ENCODE data around the gene ADORA2A.
"Not testable (repeated sequence)": the region's sequence is repeated elsewhere in the genome, so short reads cannot be mapped to it uniquely, and the experiment has no call there.

ADORA2A gene

DNA sequence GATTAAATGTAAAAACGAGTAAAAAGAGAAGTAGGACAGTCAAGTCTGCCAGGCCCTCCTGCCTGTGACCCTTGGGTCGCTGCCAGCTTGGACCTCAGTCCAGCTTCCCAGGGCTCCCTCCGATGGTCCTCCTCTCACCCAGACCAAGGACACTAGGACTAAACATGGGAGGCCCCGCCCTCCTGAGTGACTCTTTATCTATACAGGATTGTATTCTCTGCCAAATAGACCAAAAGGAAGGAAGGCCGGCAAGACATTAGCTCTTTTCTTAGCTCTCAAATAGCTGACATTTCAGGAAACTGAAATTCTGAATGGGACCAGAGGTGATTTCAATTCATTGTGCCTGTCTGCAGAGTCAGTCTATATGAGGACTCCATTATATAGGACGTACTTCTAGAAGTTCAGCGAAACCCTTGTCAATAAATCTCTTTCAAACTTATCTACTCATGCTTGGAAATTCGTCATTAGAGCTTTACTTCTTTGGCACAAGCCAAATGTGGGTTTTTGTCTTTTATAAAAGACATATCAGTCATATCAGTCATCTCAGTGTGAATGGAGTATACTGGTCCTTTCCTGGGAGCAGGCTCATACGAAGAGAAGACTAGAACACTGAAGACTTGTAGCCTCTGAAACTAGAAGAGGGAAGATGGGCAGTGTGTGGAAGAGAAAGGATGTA, 28.5 kb downstream of the ADORA2A start:
- DNase-seq: no peak

DNA sequence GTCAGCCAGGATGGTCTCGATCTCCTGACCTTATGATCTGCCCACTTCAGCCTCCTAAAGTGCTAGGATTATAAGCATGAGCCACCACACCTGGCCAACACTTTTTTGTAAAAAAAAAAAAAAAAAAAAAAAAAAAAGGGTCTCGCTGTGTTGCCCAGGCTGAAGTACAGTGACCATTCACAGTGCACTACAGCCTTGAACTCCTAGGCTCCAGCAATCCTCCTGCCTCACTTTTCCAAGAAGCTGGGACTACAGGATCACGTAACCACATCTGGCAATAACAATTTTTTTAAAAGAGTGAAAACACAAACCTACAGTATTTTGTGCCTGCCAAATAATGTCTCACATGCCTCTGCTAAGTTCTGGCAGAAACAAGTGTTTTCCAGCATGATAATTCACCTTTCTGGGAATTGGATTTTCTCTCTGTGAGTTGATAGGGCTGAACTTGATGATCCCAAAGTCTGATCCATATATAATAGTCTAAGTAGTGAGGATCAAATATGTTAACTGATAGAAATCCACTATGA, 30.6 kb downstream of the ADORA2A start:
- no peak for DNase-seq

- no peak for DNase-seq
Observed at GRCh38 chr22:24459911-24460310, 32.5 kb downstream of the ADORA2A start.

DNA sequence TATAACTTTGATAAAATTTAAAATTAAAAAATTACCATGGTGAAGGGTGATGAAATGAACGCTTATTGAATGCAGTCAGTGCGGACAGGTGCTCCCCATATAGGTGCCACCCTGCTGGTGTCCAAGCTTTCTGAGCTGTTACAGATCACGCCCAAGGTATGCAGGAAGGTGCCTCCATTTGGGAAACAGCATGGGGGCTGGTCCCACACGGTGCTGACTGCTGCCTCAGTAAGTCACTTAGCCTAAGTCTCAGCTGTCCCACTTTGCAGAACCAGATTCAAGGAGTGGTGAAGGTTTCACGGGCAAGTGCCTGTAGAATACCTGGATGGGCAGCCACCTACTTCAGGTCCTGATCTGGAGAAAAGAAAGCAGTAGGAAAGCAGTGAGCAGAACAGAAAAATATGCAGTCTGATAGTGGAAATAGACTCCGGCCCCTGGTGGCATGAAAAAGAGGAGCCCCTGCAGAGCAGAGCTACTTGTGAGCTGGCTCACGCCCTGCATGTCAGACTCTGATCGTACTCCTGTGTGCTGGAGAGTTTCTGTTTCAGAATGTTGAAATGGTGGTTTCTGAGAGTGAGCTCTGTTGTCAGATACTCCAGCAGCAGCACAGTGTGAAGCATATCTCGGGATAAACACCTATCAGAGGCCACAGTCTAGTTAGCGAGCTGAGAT, 33.2 kb downstream of the ADORA2A start:
- DNase-seq: no peak

GRCh38 chr22:24463071-24463760, 35.8 kb downstream of the ADORA2A start:
- no peak for DNase-seq

DNA sequence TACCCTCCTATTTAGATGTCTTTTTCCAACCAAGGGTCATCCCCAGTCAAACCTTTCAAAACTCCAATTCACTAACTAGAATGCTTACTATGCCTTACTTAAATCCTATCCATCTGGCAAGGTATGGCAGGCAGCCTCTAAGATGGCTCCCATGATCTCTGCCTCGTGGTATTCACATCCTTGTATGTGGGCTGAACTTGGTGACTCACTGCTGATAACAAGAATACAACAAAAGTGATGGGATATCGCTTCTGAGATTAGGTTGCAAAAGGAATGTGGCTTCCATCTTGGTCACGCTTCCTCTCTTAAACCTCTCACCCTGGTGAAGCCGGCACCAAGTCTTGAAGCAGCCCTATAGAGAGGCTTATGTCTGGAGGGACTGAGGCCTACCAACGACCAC, 38.2 kb downstream of the ADORA2A start:
- no peak for DNase-seq

- DNase-seq: no peak
Observed at GRCh38 chr22:24465975-24466374, 38.6 kb downstream of the ADORA2A start.

GRCh38 chr22:24466716-24467328, 39.4 kb downstream of the ADORA2A start:
- DNase-seq: no peak

DNA sequence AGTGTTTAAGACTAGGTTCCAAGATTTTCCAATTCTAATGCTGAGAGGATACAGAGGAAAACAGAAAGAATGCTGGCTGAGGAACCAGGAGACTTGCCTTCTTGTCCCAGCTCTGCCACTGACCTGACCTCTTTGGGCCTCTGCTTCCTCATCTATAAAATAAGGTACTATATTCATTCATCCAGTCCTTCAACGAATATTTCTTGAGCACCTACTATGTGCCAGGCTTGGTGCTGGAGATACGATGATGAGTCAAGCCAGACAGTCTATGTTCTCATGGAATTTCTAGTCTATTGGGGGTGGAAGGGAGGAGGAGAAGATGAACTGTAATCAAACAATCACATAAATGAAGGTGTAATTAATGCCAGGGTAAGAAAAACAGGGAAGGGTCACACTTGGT, 39.9 kb downstream of the ADORA2A start:
- DNase-seq: no peak

- no peak for DNase-seq
Observed at GRCh38 chr22:24471570-24471969, 44.2 kb downstream of the ADORA2A start.

DNA sequence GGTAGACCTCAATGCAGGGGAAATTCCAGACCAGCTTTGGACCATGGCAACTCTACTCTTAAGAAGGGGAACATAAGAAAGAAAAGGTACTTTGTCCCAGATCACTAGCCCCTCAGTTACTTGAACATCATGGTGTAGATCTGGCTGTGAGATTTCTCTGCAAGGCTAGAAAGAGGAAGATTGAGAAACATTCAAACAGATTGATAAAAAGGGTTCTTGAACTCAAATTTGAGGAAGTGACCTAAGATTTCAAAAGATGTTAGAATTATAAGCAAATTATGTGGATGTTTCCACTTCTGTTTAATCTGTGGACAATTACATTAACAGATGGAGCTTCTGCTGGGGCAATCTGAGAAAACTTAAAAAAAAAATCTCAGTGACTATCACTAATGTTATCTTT, 45.9 kb downstream of the ADORA2A start:
- no peak for DNase-seq

DNA sequence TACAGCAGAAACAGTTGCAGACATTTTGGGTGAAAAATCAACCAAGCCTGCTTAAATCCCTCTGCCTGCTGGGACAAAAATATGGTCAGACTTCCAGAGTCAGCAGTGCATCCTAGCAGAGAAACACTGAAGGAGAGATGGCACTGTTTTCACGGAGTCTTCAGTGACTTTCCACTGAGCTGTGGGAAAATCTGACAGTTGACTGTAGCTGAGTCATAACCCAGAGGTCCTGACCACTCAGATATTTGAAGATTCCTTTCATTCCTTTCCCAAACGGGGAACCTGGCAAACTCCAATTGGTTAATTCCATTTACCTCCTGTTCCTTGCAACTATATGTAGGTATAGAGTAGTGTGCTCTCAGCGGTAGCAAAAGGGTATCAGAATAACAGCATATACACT, 46.8 kb downstream of the ADORA2A start:
- DNase-seq: no peak

DNA sequence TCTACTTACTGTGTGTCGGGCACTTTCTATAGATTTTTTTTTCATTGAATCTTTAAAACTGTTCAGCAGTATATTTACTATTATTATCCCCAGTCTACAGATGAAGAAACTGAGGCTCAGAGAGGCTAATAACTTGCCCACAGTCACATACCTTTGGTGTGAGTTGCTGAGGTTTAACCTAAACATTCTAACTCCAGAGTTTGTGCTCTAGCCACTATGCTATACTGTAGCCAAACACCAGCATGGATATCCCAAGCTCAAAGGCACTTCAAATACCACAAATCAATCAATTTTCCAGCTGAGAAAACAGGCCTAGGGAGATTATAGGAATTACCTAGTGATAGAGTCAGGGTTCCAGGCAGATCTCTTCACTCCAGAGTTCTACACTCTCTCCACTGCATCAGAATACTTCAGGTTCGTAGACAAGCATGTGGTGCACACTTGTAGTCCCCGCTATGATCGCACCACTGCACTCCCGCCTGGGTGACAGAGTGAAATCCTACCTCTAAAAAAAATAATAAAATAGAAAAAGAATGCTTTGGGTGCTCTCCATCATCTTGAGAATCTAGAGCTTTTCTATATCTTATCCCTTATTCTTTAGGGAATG, 47.4 kb downstream of the ADORA2A start:
- DNase-seq: no peak

- no peak for DNase-seq
Observed at GRCh38 chr22:24481641-24482040, 54.2 kb downstream of the ADORA2A start.

DNA sequence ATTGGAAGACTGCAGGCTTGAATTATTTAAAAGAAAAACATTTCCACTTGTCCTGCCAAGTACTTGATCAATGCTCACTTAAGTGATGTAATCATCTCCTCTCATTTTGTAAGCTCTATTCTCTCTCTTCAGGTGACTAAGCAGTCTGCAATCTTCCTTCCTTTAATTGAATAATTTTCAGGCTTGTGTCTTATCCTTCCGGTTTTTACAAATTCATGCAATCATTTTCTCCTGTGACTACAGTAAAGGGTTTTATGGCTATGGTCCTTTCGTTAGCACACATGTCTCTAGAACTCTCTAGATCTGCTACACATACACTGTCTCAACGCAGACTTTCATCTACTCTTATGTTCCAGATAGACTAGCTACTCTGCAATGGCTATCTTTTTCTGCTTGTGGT, 55.2 kb downstream of the ADORA2A start:
- DNase-seq: no peak

- no peak for DNase-seq
Observed at GRCh38 chr22:24482998-24483397, 55.6 kb downstream of the ADORA2A start.

- DNase-seq: no peak
Observed at GRCh38 chr22:24483976-24484545, 56.7 kb downstream of the ADORA2A start.

- no peak for DNase-seq
Observed at GRCh38 chr22:24485170-24485569, 57.8 kb downstream of the ADORA2A start.

DNA sequence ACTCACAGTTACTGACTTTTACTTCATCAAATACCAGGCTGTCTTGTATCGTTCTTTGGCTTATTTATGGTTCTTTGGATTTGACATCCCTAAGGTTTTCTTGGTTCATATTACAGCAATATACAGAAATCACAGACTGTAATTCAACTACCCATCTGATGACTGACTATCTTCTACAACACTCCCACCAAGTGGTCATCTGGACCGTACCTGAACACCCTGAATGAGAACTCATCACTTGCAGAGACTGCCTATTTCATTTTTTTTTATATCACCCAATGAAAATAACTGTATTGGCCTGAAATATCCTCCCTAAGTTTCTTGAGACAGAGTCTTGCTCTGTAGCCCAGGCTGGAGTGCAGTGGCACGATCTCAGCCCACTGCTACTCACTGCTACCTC, 58.2 kb downstream of the ADORA2A start:
- no peak for DNase-seq

DNA sequence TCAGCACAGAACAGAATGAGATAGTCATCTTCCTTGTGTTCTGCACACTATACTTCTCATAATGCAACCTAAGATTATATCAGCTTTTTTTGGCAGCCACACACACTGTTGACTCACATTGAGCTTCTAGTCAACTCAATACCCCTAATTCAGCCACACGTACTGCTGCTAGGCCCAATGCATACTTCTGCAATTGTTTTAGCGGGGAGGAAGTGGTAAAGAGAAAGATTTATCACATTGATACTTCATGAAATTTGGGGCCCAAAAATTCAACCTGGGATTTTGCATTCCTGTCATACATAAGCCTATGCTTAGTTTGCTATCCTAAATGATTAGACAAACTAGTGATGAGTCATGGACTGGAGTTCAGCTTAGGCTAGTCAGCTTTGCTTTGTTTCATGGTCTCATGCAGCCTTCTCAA, 59.1 kb downstream of the ADORA2A start:
- DNase-seq: no peak

- no peak for DNase-seq
Observed at GRCh38 chr22:24489011-24489410, 61.6 kb downstream of the ADORA2A start.

GRCh38 chr22:24489434-24489833, 62.0 kb downstream of the ADORA2A start:
- not testable (repeated sequence) for DNase-seq
